Measurements from ENCODE around the gene MAD2L2. TPM values are rescaled to one million over a fixed set of nuclear protein-coding genes. Genes with fewer than 3 reads are reported as not detected.

The MAD2L2 gene
- total RNA-seq, 1 experiment from 2014 or later: 283 TPM

DNA sequence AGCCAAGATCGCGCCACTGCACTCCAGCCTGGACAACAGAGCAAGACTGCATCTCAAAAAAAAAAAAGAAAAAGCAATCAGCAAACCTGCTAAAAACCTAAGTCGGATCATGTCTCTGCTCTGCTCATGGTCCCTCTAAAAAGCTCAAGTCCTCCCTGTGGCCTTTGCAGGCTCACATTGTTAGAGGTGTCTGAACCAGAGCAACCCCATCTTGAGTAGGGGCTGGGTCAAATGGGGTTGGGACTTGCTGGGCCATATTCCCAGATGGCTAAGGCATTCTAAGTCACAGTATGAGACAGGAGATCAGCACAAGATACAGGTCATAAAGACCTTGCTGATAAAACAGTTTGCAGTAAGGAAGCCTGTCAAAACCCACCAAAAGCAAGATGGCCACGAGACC is 7.6 kb upstream of the MAD2L2 start:
- Mint-ChIP-seq H3K4me1 (peaks cover 72% of the 10 kb centered on the region), H3K27ac (peak overlapping the region; percentile 94), H3K36me3 (peaks cover 15% of the 10 kb centered on the region), H3K27me3 (ENCODE audit: low read depth) (no peaks in the 10 kb centered on the region), H3K9me3 (no peaks in the 10 kb centered on the region), H3K4me3 (peak overlapping the region; percentile 27; the same call in 1 of the 2 replicates)
- ChIA-PET CTCF (interaction anchor here (1.0 to 1.3 kb wide), 3 partner anchors 12 to 22 kb away, joined by 3 to 7 read pairs (median 6); no protein-coding TSS in a partner anchor), POLR2A (interaction anchor here (1.3 kb wide), 1 partner anchor 23 kb away, joined by 3 read pairs; no protein-coding TSS in a partner anchor)
- no peak for ATAC-seq
- TF ChIP-seq JAZF1 (CRISPR knock-in tag; IDR thresholded peaks at IDR 0.05) (no peak), HMGA2 (CRISPR knock-in tag; IDR thresholded peaks at IDR 0.05) (no peak), CREM (CRISPR knock-in tag; IDR thresholded peaks at IDR 0.05) (no peak)
- TF ChIP-seq, protein P1, sequence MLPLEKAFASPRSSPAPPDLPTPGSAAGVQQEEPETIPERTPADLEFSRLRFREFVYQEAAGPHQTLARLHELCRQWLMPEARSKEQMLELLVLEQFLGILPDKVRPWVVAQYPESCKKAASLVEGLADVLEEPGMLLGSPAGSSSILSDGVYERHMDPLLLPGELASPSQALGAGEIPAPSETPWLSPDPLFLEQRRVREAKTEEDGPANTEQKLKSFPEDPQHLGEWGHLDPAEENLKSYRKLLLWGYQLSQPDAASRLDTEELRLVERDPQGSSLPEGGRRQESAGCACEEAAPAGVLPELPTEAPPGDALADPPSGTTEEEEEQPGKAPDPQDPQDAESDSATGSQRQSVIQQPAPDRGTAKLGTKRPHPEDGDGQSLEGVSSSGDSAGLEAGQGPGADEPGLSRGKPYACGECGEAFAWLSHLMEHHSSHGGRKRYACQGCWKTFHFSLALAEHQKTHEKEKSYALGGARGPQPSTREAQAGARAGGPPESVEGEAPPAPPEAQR (CRISPR knock-in tag; IDR thresholded peaks at IDR 0.05): 0 out of 2 replicates have a peak, but pooled peaks have one; percentile 51
- DNase-seq (ENCODE audit: low spot score): no peak

DNA sequence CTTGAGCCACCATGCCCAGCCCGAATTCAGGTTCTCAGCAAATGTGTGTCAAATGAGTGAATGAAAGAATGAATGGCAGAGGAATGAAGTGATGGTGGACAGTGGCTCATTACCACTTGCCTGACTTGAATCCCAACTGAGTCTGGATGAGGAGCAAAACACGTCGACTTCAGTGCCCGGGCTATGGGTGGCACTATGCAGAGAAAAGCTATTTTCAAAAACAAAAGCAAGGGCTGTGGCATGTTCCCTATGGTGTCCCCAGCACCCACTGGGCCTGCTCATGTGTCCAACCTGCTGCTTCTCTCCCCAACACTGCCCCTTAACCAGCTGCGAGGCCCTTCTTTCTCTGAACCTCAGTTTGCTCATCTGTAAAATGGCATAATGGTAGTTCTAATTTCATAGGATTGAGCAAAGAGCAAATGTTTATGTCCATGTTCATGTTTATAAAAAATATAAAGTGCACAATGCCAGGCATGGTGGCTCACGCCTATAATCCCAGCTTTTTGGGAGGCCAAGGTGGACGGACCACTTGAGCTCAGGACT is 4.3 kb upstream of the MAD2L2 start:
- no peaks in the 10 kb centered on the region for H3K9me3 Mint-ChIP-seq
- H3K4me3 Mint-ChIP-seq: peak overlapping the region; percentile 27
- no peak for ATAC-seq
- peak overlapping the region; percentile 91 for H3K27ac Mint-ChIP-seq
- DNase-seq (ENCODE audit: low spot score): no peak
- ChIA-PET POLR2A (interaction anchor here (0.7 to 0.8 kb wide), 2 partner anchors 12 to 51 kb away, joined by 3 read pairs; partner anchors contain the start of gene AGTRAP), CTCF (interaction anchor here (0.8 to 1.5 kb wide), 6 partner anchors 20 to 118 kb away, joined by 3 to 9 read pairs (median 4); partner anchors contain the start of gene FBXO6)
- TF ChIP-seq CREB1 (CRISPR knock-in tag; IDR thresholded peaks at IDR 0.05): no peak
- TF ChIP-seq, protein P2, sequence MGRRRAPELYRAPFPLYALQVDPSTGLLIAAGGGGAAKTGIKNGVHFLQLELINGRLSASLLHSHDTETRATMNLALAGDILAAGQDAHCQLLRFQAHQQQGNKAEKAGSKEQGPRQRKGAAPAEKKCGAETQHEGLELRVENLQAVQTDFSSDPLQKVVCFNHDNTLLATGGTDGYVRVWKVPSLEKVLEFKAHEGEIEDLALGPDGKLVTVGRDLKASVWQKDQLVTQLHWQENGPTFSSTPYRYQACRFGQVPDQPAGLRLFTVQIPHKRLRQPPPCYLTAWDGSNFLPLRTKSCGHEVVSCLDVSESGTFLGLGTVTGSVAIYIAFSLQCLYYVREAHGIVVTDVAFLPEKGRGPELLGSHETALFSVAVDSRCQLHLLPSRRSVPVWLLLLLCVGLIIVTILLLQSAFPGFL (CRISPR knock-in tag; IDR thresholded peaks at IDR 0.05; ENCODE audit: borderline replicate concordance): no peak
- H3K4me1 Mint-ChIP-seq: peaks cover 76% of the 10 kb centered on the region
- H3K36me3 Mint-ChIP-seq: peaks cover 13% of the 10 kb centered on the region
- H3K27me3 Mint-ChIP-seq (ENCODE audit: low read depth): no peaks in the 10 kb centered on the region

DNA sequence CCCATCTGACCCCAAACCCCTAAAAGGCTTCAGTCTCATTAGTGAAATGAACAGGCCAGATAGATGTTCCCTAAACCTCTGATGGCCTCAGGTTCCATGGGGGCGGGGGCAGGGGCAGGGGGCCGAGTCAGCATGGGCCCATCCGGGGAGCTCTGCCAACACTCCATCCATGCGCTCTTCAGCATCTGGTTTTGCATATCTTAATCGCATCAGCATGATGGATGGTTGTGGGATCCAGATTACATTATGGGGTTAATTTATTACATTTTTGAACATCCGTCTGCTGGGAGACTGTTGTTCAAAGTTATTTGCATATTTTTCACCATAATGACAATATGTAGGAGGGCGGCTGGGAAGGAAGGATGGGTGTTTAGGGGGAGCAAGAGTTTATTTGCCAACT is 3.1 kb upstream of the MAD2L2 start:
- H3K4me3 Mint-ChIP-seq: peak overlapping the region; percentile 8
- H3K27ac Mint-ChIP-seq: peak overlapping the region; percentile 100
- H3K4me1 Mint-ChIP-seq: peaks cover 74% of the 10 kb centered on the region
- no peak for ATAC-seq
- ChIA-PET POLR2A (interaction anchor here (0.8 kb wide), 1 partner anchor 52 kb away, joined by 3 read pairs; the partner anchor contains the start of gene AGTRAP), CTCF (interaction anchor here (1.1 to 3.5 kb wide), 4 partner anchors 20 to 26 kb away, joined by 4 to 39 read pairs (median 10); partner anchors contain the start of gene FBXO6)
- peaks cover 20% of the 10 kb centered on the region for H3K36me3 Mint-ChIP-seq
- peak; percentile 19 for DNase-seq (ENCODE audit: low spot score)
- no peaks in the 10 kb centered on the region for H3K9me3 Mint-ChIP-seq
- no peaks in the 10 kb centered on the region for H3K27me3 Mint-ChIP-seq (ENCODE audit: low read depth)
- TF ChIP-seq, protein P3, sequence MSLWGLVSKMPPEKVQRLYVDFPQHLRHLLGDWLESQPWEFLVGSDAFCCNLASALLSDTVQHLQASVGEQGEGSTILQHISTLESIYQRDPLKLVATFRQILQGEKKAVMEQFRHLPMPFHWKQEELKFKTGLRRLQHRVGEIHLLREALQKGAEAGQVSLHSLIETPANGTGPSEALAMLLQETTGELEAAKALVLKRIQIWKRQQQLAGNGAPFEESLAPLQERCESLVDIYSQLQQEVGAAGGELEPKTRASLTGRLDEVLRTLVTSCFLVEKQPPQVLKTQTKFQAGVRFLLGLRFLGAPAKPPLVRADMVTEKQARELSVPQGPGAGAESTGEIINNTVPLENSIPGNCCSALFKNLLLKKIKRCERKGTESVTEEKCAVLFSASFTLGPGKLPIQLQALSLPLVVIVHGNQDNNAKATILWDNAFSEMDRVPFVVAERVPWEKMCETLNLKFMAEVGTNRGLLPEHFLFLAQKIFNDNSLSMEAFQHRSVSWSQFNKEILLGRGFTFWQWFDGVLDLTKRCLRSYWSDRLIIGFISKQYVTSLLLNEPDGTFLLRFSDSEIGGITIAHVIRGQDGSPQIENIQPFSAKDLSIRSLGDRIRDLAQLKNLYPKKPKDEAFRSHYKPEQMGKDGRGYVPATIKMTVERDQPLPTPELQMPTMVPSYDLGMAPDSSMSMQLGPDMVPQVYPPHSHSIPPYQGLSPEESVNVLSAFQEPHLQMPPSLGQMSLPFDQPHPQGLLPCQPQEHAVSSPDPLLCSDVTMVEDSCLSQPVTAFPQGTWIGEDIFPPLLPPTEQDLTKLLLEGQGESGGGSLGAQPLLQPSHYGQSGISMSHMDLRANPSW (CRISPR knock-in tag; conservative IDR thresholded peaks at IDR 0.05; ENCODE audit: low read depth): no peak
- TF ChIP-seq, protein P4, sequence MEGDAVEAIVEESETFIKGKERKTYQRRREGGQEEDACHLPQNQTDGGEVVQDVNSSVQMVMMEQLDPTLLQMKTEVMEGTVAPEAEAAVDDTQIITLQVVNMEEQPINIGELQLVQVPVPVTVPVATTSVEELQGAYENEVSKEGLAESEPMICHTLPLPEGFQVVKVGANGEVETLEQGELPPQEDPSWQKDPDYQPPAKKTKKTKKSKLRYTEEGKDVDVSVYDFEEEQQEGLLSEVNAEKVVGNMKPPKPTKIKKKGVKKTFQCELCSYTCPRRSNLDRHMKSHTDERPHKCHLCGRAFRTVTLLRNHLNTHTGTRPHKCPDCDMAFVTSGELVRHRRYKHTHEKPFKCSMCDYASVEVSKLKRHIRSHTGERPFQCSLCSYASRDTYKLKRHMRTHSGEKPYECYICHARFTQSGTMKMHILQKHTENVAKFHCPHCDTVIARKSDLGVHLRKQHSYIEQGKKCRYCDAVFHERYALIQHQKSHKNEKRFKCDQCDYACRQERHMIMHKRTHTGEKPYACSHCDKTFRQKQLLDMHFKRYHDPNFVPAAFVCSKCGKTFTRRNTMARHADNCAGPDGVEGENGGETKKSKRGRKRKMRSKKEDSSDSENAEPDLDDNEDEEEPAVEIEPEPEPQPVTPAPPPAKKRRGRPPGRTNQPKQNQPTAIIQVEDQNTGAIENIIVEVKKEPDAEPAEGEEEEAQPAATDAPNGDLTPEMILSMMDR (IDR thresholded peaks at IDR 0.05): no peak
- TF ChIP-seq IRF2 (CRISPR knock-in tag; IDR thresholded peaks at IDR 0.05; ENCODE audit: borderline replicate concordance, low read depth) (no peak), ELF4 (CRISPR knock-in tag; IDR thresholded peaks at IDR 0.05; ENCODE audit: low read depth) (no peak), EMX1 (CRISPR knock-in tag; IDR thresholded peaks at IDR 0.05) (no peak), TEAD1 (CRISPR knock-in tag; IDR thresholded peaks at IDR 0.05) (no peak), CREM (CRISPR knock-in tag; IDR thresholded peaks at IDR 0.05) (no peak)
- TF ChIP-seq, protein P5, sequence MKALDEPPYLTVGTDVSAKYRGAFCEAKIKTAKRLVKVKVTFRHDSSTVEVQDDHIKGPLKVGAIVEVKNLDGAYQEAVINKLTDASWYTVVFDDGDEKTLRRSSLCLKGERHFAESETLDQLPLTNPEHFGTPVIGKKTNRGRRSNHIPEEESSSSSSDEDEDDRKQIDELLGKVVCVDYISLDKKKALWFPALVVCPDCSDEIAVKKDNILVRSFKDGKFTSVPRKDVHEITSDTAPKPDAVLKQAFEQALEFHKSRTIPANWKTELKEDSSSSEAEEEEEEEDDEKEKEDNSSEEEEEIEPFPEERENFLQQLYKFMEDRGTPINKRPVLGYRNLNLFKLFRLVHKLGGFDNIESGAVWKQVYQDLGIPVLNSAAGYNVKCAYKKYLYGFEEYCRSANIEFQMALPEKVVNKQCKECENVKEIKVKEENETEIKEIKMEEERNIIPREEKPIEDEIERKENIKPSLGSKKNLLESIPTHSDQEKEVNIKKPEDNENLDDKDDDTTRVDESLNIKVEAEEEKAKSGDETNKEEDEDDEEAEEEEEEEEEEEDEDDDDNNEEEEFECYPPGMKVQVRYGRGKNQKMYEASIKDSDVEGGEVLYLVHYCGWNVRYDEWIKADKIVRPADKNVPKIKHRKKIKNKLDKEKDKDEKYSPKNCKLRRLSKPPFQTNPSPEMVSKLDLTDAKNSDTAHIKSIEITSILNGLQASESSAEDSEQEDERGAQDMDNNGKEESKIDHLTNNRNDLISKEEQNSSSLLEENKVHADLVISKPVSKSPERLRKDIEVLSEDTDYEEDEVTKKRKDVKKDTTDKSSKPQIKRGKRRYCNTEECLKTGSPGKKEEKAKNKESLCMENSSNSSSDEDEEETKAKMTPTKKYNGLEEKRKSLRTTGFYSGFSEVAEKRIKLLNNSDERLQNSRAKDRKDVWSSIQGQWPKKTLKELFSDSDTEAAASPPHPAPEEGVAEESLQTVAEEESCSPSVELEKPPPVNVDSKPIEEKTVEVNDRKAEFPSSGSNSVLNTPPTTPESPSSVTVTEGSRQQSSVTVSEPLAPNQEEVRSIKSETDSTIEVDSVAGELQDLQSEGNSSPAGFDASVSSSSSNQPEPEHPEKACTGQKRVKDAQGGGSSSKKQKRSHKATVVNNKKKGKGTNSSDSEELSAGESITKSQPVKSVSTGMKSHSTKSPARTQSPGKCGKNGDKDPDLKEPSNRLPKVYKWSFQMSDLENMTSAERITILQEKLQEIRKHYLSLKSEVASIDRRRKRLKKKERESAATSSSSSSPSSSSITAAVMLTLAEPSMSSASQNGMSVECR (CRISPR knock-in tag; IDR thresholded peaks at IDR 0.05; ENCODE audit: borderline replicate concordance): no peak
- TF ChIP-seq, protein P6, sequence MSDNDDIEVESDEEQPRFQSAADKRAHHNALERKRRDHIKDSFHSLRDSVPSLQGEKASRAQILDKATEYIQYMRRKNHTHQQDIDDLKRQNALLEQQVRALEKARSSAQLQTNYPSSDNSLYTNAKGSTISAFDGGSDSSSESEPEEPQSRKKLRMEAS (CRISPR knock-in tag; IDR thresholded peaks at IDR 0.05): no peak
- TF ChIP-seq, protein P7, sequence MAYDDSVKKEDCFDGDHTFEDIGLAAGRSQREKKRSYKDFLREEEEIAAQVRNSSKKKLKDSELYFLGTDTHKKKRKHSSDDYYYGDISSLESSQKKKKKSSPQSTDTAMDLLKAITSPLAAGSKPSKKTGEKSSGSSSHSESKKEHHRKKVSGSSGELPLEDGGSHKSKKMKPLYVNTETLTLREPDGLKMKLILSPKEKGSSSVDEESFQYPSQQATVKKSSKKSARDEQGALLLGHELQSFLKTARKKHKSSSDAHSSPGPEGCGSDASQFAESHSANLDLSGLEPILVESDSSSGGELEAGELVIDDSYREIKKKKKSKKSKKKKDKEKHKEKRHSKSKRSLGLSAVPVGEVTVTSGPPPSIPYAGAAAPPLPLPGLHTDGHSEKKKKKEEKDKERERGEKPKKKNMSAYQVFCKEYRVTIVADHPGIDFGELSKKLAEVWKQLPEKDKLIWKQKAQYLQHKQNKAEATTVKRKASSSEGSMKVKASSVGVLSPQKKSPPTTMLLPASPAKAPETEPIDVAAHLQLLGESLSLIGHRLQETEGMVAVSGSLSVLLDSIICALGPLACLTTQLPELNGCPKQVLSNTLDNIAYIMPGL (CRISPR knock-in tag; IDR thresholded peaks at IDR 0.05): no peak
